ENCODE results near the gene ABI3BP.

Gene ABI3BP

DNA sequence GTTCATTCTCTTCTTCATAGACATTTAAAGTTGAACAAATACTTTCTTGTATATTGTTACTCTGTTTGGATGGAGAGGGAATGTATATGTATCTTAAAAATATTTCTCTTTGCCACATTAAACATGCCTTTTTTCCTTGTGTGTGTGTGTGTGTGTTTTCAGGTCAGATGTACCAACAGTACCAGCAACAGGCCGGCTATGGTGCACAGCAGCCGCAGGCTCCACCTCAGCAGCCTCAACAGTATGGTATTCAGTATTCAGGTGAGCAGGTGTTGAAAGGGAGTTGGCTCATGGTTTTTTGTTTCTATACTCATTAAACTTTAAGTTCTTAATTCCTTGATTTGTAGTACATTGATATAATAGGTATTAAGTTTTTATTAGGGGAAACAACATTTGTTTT, 248.6 kb downstream of the ABI3BP start:
- no peak for DNase-seq

DNA sequence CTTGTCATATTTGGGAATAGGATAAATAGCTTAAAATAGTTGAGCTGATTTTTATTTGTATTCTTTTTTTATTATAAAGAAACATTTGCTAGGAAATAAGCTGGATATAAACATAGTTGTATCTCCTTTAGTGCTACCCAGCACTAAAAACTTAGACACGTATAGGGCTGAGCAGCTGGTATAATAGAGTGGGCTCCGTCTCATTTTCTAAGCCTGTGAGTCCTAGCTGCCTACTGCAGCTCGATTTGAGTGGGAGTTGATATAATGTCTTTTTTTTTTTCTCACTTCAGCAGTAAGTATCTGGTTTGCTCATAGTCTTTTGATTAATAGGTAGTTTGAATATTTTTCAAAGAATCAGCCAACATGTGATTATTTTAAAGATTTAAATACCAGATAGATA, 249.7 kb downstream of the ABI3BP start:
- no peak for DNase-seq

DNA sequence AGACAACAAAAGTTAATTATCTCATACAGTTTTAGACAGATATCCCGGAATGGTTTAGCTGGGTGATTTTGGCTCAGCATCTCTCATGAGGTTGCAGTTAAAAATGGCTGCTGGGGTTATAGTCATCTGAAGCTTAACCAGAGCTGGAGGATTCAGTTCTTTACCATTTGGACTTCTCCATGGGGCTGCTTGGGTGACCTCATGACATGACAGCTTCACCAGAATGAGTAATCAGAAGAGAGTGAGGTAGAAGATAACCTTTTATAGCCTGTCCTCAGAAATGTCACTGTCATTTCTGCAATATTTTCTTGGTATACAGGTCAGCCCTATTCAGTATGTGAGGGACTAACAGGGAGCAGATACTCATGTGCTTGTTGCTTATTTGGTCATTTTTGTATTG, 253.0 kb downstream of the ABI3BP start:
- no peak for DNase-seq

DNA sequence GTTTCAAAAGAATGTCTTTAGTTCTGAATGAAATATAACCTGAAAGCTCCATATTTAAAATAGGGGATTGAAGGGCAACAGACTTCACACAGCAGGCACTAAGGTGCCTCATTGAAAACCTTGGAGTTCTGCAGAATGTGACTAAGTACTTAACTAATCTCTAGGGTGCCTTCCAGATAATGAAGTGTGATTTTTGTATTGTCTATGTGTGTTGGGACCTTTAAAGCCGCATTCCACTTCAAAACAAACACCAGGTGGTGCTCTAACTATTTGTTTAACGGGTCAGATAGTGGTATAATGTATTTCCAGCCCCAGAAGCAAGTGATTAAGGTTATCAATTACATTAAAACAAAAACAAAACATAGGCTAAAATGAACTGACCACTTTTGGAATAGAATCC, 255.9 kb downstream of the ABI3BP start:
- DNase-seq, result no peak

DNA sequence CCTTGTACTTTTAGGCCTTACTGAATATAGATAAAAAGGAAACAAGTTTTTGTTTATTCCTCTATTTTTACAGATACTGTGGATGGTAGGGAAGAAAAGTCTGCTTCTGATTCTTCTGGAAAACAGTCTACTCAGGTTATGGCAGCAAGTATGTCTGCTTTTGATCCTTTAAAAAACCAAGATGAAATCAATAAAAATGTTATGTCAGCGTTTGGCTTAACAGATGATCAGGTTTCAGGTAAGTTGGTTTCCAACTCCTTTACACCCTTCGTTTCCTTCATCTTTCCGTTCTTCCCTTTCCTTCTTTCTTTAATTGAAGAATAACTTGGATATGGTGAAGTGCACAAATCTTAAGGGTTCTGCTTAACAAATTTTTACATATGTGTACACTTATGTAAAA, 260.8 kb downstream of the ABI3BP start:
- no peak for DNase-seq

DNA sequence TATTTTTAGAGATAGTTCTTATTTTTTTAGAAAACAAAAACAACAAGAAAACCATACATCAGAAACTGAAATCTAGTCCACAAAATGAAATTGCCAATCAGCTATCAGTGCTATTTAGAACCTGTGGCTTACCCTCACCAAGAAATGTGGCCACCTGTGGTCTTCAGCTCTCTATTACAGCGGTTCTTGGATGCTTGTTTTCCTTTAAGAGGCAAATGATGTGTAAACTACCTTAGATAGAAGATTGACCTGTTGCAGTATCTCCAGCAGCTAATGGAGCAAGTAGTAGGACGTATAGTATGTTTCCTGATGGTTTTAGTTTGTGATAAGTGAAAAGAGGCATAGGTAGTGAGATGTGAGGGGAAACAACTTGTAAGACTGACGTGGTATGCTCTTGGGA, 262.7 kb downstream of the ABI3BP start:
- DNase-seq, result no peak

DNA sequence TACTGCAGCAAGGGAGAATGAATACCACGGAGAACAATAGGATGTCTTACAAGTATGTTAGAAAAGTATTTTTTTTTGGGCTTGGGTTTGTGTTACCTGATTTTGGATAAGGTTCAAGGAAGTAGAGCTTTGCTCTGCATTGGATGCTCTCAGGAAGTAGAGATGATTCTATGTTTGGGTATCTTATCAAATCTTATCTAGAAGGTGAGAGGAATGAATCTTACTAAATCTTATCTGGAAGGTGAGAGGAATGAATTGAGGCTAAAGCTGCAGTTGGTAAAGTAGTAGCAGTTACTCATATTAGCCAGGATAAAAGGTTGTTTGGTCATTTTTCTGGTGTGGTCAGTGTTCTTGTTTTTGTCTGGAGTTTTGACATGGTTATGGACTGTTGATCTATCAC, 266.5 kb downstream of the ABI3BP start:
- DNase-seq, result no peak

DNA sequence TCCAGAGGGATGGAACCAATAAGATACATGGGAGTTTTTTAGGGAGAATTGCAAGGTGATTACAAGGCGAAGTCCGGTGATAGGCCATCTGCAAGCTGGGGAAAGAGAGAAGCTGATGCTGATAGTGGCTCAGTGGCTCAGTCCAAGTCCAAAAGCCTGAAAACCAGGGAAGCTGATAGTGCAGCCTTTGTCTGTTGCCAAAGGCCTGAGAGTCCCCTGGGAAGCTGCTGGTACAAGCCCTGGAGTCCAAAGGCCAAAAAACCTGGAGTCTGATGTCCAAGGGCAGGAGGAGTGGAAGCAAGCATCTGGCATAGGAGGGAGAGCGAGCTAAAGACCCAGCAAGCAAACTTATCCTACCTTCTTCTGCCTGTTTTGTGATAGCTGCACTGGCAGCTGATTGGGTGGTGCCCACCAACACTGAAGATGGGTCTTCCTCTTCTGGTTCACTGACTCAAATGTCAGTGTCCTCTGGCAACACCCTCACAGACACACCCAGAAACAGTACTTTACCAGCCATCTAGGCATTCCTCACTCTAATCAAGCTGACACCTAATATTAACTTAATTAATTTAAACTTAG, 267.2 kb downstream of the ABI3BP start:
- no peak for DNase-seq

DNA sequence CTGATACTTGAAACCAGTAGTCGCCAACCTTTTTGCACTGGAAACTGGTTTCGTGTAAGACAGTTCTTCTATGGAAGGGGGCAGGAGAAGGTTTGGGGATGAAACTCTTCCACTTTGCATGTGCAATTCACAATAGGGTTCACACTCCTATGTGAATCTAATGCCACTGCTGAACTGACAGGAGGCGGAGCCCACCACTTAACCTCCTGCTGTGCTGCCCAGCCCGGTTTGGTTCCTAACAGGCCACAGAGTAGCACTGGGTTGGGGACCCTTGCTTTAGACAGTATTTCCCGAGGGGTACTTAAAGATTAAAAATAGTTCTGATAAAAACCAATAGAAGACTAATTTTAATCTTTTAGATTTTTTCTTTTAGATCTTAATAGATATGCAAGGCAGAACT, 272.8 kb downstream of the ABI3BP start:
- DNase-seq, result no peak

DNA sequence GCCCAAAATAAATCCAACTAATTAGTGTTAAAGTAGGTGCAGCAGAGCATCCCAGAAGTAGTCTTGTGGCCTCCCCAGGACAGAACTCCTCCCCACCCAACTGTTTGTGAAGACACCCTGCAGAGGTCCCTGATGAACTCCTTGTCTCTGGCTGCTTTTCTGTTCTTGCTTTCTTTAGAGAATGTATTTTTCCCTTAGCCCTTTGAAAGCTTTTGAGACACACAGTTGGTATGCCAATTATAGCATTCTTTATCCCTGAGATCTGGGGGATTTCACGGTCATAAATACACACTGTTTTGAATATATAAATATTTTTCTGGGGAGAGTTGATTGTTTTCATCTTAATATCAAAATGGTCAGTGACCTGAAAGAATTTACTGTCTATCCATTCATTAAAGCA, 274.1 kb downstream of the ABI3BP start:
- no peak for DNase-seq

DNA sequence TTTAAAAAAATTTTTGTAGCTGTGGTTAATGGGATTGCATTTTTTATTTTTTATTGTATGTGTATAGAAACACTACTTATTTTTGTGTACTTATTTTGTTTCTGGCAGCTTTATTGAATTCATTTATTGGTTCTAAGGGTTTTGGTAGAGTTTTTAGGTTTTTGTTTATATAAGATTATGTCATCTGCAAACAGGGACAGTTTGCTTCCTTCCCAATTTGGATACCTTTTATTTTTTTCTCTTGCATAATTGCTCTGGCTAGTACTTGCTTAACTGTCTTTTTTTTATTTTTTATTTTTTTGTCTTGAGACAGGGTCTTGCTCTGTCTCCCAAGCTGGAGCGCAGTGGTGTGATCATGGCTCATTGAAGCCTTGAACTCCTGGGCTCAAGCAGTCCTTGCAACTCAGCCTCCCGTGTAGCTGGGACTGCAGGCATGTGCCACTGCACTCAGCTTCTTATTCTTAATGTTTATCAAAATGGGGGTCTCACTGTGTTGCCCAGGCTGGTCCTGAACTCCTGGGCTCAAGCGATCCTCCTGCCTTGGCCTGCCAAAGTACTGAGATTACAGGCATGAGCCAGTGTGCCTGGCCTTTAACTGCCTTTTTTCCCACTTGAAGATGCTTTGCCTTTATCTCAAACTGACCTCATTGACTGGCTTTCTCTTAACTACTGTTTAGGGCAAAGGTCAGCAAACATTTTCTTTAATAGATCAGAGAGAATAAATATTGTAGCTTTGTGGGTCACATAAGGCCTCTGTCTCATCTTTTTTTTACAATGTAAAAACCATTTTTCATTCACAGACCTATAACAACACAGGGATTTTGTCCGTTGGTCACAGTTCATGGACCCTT, 275.4 kb downstream of the ABI3BP start:
- no peak for DNase-seq

DNA sequence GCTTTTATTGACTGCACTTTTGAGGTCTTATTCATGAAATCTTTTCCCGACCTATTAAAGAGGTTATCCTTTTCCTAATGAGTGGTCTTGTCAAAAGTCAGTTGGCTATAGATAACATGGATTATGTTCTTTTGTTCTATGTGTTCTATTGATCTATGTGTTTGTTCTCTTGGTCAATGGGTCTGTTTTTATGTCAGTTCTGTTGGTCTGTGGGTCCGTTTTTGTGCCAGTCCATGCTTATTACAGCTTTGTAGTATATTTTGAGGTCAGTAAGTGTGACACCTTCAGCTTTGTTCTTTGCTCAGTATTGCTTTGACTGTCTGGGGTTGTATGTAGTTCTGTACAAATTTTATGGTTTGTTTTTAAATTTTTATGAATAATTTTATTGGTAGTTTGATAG, 276.2 kb downstream of the ABI3BP start:
- no peak for DNase-seq

DNA sequence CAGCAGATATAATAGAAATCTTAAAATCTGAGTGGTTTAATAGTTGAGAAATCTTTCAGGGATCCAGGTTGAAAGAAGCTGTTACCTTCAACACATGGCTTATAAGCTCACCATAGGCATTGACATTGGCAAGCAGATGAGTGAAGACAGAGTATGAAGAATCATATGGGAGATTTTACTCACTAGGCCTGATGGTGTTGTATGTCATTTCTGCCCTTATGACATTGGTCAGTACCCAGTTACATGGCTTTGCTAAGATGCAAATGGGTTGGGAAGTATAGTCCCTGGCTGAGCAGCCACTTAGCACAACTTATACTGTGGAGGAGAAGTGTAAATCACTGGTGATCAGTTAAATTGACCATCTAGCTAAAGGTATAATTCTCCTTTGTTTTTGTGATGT, 278.0 kb downstream of the ABI3BP start:
- no peak for DNase-seq

DNA sequence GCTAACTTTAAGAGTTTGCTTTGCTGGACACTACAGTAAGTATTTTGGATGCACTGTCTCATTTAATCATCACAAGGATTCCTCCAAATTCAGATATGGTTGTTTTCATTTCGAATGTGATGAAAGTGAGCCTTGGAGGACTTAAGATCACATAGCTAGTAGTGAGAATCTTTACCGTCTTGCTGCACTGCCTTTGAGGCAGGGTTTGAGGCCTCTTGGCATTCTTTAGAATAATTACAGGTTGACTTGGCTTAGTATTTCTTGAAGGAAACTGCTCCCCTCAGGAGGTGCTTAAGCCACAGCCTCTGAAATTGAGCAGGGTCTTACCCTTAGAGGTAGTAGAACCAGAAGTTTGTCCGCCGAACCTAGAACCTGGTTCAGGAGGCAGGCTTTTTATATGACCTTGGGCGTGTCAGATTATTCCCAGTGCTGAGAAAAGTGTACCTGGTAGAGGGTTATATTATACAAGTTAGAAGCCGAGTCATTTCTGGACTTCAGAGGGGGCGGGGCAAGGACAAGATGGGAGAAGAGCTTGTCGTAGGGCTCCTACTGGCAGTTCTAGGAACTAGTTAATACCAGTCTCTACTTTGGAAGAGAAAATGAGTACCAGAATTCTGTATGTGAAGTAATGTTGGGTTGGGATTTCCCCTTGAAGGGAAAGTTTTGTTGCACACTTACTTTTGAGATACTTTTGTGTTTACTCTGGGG, 282.8 kb downstream of the ABI3BP start:
- peak in 1 of 58 donors; percentile 5 for DNase-seq

DNA sequence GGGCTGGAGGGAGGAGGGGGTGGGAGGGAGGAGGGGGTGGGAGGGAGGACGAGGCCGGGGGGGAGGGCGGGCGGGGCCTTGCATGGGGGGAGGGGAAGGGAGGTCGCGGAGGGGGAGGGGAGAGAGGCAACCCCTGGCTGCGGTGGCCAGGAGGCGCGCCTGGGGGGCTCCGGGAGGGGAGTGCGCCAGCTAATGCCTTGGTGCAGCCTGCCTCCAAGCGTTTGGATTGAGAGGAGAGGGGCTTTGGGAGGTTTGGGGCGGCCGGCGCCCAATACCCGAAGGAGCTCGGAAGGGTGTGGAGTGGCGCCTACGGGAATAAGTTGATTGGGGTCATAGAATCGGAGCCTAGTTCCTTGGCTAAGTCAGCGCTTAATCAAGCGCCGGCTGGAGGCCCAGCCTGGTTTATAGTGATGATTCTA, 283.4 kb downstream of the ABI3BP start:
- peak in 23 of 58 donors; percentile 2 to 49 (median 26) for DNase-seq

DNA sequence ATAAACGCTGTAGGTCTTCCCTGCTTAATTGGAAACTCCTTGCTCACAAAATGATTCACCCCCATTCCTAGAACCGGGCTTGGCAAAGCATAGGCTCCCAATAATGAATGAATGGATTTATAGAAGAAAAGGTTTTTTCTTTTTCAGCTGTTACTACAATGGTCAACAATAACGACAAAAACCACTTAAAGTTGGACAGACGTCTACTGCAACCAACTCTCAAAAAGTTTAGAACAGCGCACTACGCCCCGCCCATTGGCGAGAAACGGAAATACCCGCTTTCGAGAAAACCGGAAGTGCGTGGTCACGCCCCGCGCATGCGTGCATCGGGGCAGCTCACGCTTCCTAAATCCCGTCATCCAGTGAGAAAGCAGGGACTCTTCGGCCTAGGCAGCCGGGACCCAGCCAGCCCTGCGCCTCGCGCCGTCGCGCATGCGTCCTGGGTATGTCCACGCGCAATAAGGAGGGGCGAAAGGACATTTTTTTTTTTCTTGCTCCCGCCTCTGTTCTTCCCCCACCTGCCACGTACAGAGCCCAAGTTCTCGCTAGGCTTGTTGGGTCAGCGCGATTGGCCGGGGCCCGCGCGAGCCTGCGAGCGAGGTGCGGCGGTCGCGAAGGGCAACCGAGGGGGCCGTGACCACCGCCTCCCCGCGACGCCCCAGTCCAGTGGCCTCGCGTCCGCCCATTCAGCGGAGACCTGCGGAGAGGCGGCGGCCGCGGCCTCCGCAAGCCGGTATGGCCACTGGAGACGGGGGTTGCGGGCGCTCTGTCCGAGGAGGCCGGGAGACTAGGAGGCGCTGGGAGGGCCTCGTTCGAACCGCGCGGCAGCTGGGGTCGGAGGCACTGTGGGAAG, 284.0 kb downstream of the ABI3BP start, which contains the start of gene TFG:
Gene TFG (plus strand): TSS at position 506 of the 853 bp plus-strand sequence. CDS start 4,192 bp downstream, outside the sequence.
- DNase-seq, result peak; percentile 58 to 100 (median 95)

DNA sequence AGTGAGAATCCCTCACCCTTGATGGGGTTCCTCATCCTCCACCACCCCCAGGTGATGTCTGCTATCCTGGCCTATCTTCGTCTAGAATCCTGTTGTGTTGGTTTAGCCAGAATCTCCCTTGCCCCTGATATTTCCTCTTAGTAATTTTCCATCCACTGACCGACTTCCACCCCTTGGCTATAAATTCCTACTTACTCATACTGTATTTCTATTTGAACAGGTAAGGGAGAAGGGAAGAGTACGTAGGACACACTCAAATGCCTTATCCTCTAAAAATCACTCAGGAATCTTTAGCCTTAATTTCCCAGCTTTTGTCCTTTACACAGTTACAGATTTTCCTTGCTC, 284.6 kb downstream of the ABI3BP start:
- DNase-seq, result no peak

DNA sequence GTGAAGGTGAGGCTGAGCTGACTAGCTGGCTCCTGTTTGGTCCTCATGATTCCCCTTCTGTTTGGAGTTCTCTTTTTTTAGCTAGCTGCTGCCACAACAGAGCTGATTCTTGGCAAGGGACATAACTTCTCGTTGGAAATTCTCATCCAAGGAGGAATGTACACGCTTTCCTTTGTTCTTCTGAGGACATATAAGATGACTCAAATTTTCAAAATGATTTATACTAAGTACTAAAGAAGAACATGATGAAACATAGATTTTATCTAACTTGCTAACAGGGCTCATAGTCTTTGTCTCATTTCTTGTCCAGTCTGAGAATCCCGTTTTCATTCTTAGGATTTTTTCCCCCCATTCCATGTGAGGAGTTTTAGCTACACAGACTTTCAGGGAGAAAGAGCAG, 286.9 kb downstream of the ABI3BP start:
- no peak for DNase-seq

DNA sequence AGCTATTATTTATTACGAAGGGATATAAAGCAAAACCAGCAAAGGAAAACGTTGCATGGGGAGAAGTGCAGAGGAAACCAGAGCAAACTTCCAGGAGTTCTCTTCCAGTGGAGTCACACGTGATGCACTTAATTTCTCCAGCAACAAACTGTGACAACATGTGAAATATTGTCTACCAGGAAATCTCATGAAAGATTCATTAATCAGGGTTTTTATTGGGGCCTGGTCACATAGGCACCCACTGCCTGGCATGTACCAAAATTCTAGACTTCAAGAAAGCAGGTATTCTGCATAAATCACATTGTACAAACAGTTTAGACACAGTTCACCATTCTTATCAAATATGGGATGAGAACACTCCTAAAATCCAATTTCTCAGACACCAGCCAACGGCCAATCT, 289.4 kb downstream of the ABI3BP start:
- DNase-seq, result no peak

DNA sequence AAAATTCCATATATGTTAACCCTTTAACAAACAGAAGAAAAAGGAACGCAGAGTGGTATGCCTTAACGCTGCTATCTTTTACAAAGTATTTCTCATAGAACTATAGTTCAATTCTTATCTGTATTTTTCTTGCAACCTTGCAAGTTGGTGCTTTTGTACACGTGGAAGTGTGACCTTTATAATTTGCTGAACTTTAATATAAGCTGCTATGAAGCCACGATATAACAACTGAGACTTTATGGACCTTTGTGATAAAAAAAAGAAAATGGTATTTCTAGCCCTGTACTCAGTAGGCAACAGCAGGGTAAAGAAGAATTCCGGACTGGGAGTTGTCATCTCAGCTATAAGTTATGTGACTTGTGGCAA, 290.3 kb downstream of the ABI3BP start:
- DNase-seq, result no peak

Measured in anterior cingulate cortex (tissue), 58 donors.